Body of pancreas (tissue), 4 donors: ENCODE data around the gene CAMKMT. TPM values are rescaled to one million over a fixed set of nuclear protein-coding genes. Genes with fewer than 3 reads are reported as not detected.

ENCODE experiments used
- ATAC-seq: fragments of 150-250 bp; one replicate; pipeline ENCODE4 v1.9.1; 2016
- DNase-seq, 4 donors: peaks; one replicate each; pipeline ENCODE4 v3.0.0-alpha.2; 2019
- H3K27ac ChIP-seq, 4 donors: fragments of 200-600 bp; sonication (generic); 1 replicate in 3 of 4; 2 replicates in 1 of 4; pipeline versions ENCODE4 v1.5.1 to v1.6.1; 2016 to 2019; ENCODE audit warnings: mild to moderate bottlenecking in 1 of 4, mixed read lengths in 1 of 4, moderate library complexity in 1 of 4
- H3K27me3 ChIP-seq, 2 donors: fragments of 200-600 bp; sonication (generic); one replicate each; pipeline ENCODE4 v1.6.0; 2016; ENCODE audit warnings: mild to moderate bottlenecking in 1 of 2
- H3K36me3 ChIP-seq, 2 donors: fragments of 200-600 bp; sonication (generic); replicated peaks in 1 of 2; 2 replicates each; pipeline ENCODE4 v1.5.1; 2016; ENCODE audit warnings: low read depth in 2 of 2; ENCODE audit not compliant: insufficient read depth in 1 of 2
- H3K4me1 ChIP-seq: fragments of 200-600 bp; sonication (generic); one replicate; pipeline ENCODE4 v1.6.0; 2016
- H3K4me3 ChIP-seq, 2 donors: fragments of 200-600 bp; sonication (generic); 1 replicate in 1 of 2; 2 replicates in 1 of 2; pipeline ENCODE4 v1.5.1; 2016 to 2019
- H3K9me3 ChIP-seq, 3 donors: fragments of 200-600 bp; sonication (generic); 1 replicate in 2 of 3; 2 replicates in 1 of 3; pipeline ENCODE4 v1.5.1; 2016
- CTCF ChIP-seq, 7 experiments: fragments of 450-650 bp in 4 of 7; fragments of 200-600 bp in 3 of 7; sonication (generic) in 3 of 7; IDR thresholded peaks; one replicate each; pipeline ENCODE4 v1.5.1; 2016 to 2019; ENCODE audit warnings: antibody characterized with exemption in 7 of 7
- POLR2A ChIP-seq, 3 donors: fragments of 450-650 bp; IDR thresholded peaks; one replicate each; pipeline ENCODE4 v1.6.1; 2016; ENCODE audit warnings: antibody characterized with exemption in 3 of 3, mild to moderate bottlenecking in 2 of 3
- WGBS, 2 donors: methylation state at CpG; one replicate each; pipeline ENCODE4 v1.1.5; 2017; 5-methylcytosine and 5-hydroxymethylcytosine counted together
- intact Hi-C: fragments of 100-400 bp; cut with DNase I; formaldehyde crosslinking; loops from one replicate; pipeline ENCODE4 v1.15.1; 2023
- total RNA-seq, 2 donors: library from RNA; depleted of rRNA; stranded (reverse); fragments of >200 nt; gene quantifications; one replicate each; pipeline ENCODE4 v1.1.0, GENCODE V29; 2016

The CAMKMT gene
- total RNA-seq, 2 donors from 2014 or later: 18.4 to 23.4 TPM

GRCh38 chr2:44751754-44752479 lies 390.2 kb downstream of the CAMKMT start:
- H3K36me3 ChIP-seq: no peaks in the 10 kb centered on the region
- no peak for DNase-seq
- H3K4me1 ChIP-seq: no peaks in the 10 kb centered on the region
- intact Hi-C loops: no loop called here
- no peak overlapping the region for H3K27ac ChIP-seq
- no peak overlapping the region for H3K4me3 ChIP-seq
- no peak for ATAC-seq
- no peaks in the 10 kb centered on the region for H3K9me3 ChIP-seq
- no peak for TF ChIP-seq POLR2A (IDR thresholded peaks at IDR 0.05)
- TF ChIP-seq CTCF (IDR thresholded peaks at IDR 0.05): no peak
- 87 to 95% methylated on average over 7 to 8 of the region's 8 CpGs for WGBS, 2 donors
- H3K27me3 ChIP-seq: no peaks in the 10 kb centered on the region

DNA sequence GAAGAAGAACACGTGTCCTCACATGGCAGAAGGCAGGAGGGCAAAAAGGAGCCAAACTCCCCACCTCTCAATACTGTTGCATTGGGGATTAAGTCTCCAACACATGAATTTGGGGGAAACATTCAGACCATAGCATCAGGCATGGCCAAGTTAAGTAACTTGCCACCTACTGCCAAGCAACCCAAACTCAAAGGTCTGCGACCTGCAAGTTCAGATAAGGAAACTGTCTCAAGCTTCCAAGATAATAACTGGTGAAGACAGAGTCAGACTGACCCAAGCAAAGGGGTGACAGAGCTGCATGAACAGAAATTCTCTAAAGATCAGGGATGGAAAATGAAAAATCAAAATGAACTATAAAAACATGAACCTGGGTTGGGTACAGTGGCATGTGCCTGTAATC lies 391.0 kb downstream of the CAMKMT start:
- no peaks in the 10 kb centered on the region for H3K27me3 ChIP-seq
- H3K4me3 ChIP-seq: no peak overlapping the region
- no peaks in the 10 kb centered on the region for H3K4me1 ChIP-seq
- H3K27ac ChIP-seq: no peak overlapping the region
- TF ChIP-seq CTCF (IDR thresholded peaks at IDR 0.05) (no peak), POLR2A (IDR thresholded peaks at IDR 0.05) (no peak)
- ATAC-seq: no peak
- 93 to 100% methylated on average over 2 of the region's 2 CpGs for WGBS, 2 donors
- intact Hi-C loops: no loop called here
- H3K9me3 ChIP-seq: no peaks in the 10 kb centered on the region
- DNase-seq: no peak
- no peaks in the 10 kb centered on the region for H3K36me3 ChIP-seq

DNA sequence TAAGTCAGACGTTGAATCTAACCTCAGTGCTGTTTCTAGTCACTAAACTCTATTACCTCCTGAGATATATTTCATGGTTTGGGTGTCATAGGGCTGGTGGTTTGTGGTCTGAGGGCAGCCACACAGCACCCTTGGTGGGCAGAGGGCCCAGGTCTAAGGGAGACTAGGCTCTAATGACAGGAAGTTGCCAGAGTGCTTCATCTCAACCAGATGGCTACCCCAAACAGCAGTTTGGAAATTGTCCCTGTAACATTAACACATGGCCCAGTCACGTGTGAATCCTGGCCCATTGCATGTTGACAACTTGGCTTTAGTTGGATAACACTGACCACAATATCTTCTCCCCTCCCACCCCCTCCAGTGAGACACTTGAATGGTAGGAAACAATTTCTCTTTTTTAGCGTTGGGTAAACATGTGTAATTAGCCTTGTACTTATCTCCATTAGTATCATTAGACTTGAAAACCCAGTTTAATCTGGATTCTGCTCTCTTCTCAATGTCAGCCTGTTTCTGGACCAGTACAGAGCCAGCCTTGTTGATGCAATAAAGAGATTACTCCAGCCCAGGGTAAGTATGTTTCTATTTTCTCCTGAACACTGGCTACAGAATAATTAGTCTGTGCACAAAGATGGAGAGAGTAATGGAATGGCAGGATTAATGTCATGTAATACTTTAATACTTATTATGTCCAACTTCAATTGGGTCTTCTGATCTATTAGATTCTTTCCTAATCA lies 392.0 kb downstream of the CAMKMT start:
- Histone ChIP-seq H3K9me3 (no peaks in the 10 kb centered on the region), H3K27me3 (no peaks in the 10 kb centered on the region), H3K4me3 (no peak overlapping the region), H3K4me1 (no peaks in the 10 kb centered on the region), H3K36me3 (no peaks in the 10 kb centered on the region), H3K27ac (no peak overlapping the region)
- no peak for ATAC-seq
- intact Hi-C loops: no loop called here
- DNase-seq: no peak
- WGBS, 2 donors: 50 to 53% methylated on average over 3 of the region's 3 CpGs
- TF ChIP-seq POLR2A (IDR thresholded peaks at IDR 0.05) (no peak), CTCF (IDR thresholded peaks at IDR 0.05) (no peak)

- no peak overlapping the region for H3K27ac ChIP-seq
- ATAC-seq (no peak), DNase-seq (no peak)
- H3K36me3 ChIP-seq: no peaks in the 10 kb centered on the region
- H3K4me1 ChIP-seq: no peaks in the 10 kb centered on the region
- 88 to 93% methylated on average over 4 of the region's 4 CpGs for WGBS, 2 donors
- intact Hi-C loops: no loop called here
- TF ChIP-seq POLR2A (IDR thresholded peaks at IDR 0.05): no peak
- no peak for TF ChIP-seq CTCF (IDR thresholded peaks at IDR 0.05)
- H3K27me3 ChIP-seq: no peaks in the 10 kb centered on the region
- no peaks in the 10 kb centered on the region for H3K9me3 ChIP-seq
- no peak overlapping the region for H3K4me3 ChIP-seq
These were observed 396.8 kb downstream of the CAMKMT start for GRCh38 chr2:44758591-44758990.
